Esophagus squamous epithelium (tissue), 4 donors: ENCODE results near the gene ADAM12.

Source experiments
- CTCF ChIP-seq, 6 experiments: fragments of 450-650 bp in 4 of 6; fragments of 200-600 bp in 2 of 6; sonication (generic) in 2 of 6; IDR thresholded peaks; one replicate each; pipeline ENCODE4 v1.5.1; 2016 to 2019; ENCODE audit warnings: antibody characterized with exemption in 6 of 6, mild to moderate bottlenecking in 4 of 6, moderate library complexity in 4 of 6
- POLR2A ChIP-seq, 4 donors: fragments of 450-650 bp; IDR thresholded peaks; one replicate each; pipeline ENCODE4 v1.6.1; 2017; ENCODE audit warnings: antibody characterized with exemption in 4 of 4, mild to moderate bottlenecking in 4 of 4, moderate library complexity in 3 of 4

DNA sequence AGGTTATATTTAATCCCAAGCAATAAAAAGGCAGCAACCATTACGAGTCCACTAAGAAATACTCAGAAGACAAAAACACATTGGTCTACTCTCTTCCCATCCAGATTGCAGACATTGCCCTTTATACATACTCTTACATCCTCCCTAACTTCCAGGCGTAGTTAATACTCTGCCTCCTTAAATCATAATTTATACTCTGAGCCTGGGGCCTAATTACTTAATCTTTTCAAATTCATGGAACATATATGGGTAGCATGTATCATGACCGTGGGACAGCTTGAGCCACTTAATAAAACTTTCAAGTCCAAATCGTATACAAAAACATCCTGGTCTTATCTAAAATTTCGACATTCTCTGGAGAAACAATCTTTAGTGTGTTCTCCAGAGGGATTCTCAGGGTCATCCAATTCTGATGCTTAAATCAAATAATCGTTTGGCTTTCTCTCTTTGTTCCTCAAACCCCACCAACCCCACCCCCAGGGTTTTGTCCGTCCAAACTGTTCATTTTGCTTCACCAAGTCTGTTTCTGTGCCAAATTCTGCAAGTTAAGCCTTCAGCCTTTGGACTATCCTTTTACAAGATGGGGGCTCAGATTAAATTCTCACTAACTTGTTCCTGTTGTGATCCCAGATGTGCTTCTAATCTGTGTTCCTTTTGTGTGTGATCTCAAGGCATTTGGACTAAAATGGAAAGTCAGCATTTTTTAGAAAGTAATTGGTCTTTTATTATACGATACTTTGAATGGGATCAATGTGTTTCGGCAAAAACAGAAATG, 86.4 kb downstream of the ADAM12 start:
- TF ChIP-seq CTCF (IDR thresholded peaks at IDR 0.05) (no peak), POLR2A (IDR thresholded peaks at IDR 0.05) (no peak)
